HG02642 (cell line): ENCODE measurements around the gene DHX57.
"Not testable (repeated sequence)": the region's sequence is repeated elsewhere in the genome, so short reads cannot be mapped to it uniquely, and the experiment has no call there.

Experiments used
- ATAC-seq: cut with Tn5 transposase; IDR thresholded peaks from one replicate; pipeline ENCODE4 v1.9.1; 2021; ENCODE audit warnings: mild to moderate bottlenecking; ENCODE audit not compliant: unreplicated experiment, poor library complexity

Gene DHX57

GRCh38 chr2:38866773-38867443 is 8.8 kb downstream of the DHX57 start:
- ATAC-seq = no peak

DNA sequence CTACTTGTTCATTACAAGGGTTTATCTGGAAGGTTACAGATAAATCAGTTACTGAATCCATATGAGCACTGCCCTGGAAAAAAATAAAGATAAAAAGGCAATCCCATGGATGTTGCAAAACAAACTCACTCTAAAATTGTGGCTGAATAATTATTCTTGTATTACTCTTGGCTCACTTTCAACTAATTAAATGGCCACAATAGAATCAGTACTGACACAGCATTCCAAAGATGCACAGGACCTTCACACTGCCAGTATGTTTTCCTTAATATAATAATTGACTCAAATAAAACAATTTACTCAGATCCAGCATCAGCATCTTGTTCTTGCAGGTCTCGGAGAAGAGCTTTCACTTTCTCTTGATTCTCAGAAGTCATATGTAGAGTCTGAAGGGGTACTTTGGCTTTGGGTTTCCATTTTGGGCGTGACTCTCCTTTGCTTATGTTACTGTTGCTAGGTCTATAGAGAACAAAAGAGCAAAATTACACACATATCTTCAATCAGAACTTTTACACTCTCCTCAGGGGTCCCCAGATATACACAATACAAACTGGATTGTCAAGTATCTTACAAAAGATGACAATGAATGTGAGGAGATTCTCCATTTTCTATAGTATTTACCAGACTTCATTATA is 12.6 kb downstream of the DHX57 start:
- no peak for ATAC-seq

DNA sequence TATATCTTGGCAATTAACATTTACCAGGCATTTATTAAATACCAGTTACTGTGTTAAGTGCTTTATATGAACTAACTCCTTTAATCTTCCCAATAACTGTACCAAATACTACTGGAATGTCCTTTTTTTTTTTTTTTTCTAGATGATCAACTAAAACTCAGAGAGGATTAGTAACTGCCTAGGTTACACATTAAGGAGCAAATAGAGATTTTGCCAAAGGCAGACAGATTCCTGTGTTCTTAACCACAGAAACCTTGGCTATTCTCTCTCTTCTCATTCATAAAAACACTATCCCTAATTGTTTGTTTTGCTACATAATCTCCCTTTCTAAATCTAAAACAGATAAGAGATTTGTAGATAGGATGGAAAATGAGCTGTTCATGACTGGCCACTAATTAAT is 13.3 kb downstream of the DHX57 start:
- no peak for ATAC-seq

DNA sequence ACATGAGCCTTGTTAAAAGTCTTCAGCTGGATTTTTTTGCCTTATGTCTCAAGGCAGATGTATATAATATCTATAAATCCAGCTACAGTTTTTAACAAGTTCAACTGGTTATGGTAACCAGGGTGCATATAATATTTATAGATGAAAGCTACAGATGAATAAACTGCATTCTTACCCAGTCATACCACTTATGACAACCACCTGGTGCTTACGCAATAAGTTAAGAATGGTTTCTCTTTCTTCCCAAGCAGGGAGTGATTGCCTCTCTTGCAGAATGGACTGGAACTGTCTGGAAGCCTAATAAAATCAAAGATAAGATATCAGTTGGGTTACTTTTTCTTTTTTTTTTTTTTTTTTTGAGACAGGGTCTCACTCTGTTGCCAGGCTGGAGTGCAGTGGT is 19.6 kb downstream of the DHX57 start:
- ATAC-seq = no peak

GRCh38 chr2:38850045-38850444 is 25.7 kb downstream of the DHX57 start:
- peak; percentile 87 for ATAC-seq

DNA sequence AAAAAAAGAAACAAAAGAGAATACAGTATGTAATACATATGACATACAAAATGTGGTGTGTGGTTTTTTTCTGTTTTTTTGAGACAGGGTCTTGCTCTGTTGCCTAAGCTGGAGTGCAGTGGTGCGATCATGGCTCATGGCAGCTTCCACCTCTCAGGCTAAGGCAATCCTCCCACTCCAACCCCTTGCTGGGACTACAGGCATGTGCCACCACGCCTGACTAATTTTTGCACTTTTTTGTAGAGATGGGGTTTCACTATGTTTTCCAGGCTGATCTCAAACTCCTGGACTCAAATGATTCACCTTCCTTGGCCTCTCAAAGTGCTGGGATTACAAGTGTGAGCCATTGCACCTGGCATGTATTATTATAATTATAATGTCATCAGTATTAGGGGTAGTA is 38.9 kb downstream of the DHX57 start:
- ATAC-seq = peak; percentile 25

DNA sequence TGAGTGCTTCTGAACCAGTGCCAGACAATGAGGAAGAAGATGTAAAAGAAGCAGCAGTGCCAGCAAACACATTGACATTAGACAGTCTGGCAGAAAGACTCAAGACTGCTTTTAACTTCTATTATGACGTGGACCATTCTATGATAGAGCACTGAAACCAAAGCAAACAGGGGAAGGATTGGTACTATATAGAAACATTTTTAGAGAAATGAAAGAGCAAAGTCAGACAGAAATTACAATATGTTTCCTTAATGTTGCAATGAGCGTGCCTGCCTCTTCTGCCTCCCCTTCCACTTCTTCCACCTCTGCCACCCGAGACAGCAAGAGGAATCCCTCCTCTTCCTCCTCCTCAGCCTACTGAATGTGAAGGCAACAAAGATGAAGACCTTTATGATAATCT is 39.7 kb downstream of the DHX57 start:
- ATAC-seq = peak; percentile 91

DNA sequence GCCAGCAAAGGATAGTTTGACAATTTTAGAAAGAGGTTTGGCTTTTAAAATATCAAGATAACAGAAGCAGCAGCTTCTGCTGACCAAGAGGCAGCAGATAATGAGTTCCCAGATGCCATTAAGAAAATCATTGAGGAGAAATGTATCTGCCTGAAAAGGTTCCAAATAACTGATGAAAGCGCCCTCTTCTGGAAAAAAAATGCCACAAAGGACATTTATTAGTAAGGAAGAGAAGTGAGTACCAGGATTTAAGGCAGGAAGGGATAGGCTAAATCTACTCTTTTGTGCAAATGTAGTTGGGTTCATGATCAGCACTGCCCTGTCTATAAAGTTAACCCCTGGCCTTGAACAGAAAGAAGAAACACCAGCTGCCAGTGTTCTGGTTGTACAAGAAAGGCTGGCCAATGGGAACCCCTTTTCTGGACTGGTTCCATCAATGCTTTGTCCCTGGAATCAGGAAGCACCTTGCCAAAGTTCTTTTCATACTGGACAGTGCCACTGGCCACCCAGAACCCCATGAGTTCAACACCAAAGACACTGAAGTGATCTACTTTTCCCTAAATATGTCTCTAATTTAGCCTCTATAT is 40.6 kb downstream of the DHX57 start:
- ATAC-seq = no peak

DNA sequence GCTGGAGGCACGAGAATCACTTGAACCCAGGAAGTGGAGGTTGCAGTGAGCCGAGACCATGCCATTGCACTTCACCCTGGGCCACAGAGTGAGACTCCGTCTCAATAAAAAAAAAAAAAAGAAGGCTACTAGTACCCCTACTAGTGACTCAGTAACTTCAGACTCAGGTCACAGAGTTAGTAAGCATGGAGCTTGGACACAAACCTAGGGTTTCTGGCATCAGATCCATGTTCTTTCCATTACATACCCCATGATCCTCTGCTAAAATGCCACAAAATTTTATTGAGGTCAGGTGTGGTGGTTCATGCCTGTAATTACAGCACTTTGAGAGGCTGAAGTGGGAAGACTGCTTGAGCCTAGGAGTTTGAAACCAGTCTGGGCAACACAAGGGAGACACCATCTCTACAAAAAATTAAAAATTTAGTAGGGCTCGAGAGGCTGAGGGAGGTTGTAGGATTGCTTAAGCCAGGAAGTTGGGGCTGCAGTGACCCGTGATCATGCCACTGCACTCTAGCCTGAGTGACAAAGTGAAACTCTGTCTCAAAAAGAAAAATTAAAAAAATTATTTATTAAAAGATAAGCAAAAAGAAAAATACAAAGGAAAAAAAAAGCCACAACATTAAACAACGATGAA is 45.1 kb downstream of the DHX57 start:
- ATAC-seq = no peak

DNA sequence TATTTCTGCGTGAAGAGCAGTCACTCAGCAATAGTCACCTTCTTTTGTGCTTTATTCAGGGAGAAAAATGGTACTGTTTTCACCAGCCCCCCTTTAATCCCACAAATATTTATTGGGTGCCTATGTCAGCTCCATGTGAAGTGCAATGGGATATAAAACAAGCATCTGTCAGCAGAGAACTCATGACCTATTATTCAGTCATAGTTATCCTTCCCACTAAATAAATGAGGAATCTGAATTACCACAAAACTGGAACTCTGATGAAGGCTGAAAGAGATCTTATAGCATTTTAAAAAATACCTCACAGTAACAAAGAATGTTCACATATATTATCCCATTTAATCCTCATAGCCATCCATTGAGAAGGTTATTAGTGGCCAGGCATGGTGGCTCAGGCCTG is 45.8 kb downstream of the DHX57 start:
- no peak for ATAC-seq

DNA sequence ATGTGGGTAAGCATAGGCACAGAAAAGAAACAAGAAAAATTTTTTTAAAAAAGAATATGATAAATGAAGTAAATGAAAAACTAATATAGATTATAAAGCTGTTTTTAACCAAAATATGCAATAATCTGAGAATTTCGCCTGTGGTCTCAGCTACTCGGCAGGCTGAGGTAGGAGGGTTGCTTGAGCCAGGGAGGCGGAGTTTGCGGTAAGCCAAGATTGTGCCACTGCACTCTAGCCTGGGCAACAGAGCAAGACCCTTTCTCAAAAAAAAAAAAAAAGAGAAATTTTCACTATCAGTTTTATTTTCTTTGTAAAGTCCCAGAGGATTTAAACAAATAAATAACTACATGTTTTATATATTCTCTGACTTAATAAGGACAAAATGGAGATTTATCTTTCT is 47.3 kb downstream of the DHX57 start:
- ATAC-seq = no peak

- ATAC-seq = not testable (repeated sequence)
These were observed 48.1 kb downstream of the DHX57 start for GRCh38 chr2:38827539-38828145.

DNA sequence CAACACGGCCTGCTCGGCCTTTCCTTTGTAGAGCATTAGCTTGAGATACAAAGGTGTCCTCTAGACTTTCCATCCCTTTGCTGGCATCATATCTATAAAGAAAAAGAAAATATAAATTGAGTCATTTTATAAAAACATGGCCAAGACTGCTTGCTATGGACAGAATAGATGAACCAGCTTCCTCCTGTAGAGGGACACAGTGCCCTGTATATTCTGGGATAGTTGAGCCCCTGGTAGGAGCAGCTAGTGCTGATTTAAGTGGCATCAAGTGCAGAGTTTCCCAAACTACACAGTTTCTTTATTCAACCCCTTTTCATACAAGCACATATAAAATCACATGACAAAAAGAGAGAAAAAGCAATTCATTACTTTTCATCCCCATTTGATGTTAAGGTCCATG is 49.8 kb downstream of the DHX57 start:
- no peak for ATAC-seq

DNA sequence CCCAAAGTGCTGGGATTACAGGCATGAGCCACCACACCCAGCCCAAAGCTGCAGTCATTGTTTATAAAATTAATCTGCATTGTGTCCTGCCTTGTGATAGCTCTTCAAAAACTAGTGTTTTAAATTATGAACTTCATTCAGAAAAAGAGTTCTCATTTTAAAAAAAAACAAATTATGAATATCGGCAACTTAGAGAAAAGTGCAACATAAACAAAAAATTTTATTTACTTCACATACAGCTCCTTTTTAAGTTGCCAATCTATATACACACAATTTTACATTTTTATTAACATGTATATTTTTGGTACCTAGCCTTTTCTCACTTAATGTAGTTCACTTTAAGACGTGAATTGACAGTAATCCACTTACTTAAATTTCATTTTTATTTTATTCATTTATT is 50.8 kb downstream of the DHX57 start:
- no peak for ATAC-seq

DNA sequence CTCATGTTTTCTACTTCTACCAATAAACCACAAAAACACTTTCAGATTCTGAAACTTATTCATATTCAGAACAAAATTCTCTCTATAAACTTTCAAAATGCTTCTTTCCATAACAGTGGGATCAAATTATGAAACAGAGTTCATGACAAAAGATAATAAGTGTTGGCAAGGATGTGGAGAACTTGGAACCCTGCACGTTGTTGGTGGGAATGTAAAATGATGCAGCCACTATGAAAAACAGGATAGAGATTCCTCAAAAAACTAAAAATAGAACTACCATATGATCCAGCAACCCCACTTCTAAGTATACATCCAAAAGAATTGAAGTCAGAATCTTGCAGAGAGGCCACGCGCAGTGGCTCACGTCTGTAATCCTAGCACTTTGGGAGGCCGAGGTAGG is 52.3 kb downstream of the DHX57 start:
- ATAC-seq = no peak

DNA sequence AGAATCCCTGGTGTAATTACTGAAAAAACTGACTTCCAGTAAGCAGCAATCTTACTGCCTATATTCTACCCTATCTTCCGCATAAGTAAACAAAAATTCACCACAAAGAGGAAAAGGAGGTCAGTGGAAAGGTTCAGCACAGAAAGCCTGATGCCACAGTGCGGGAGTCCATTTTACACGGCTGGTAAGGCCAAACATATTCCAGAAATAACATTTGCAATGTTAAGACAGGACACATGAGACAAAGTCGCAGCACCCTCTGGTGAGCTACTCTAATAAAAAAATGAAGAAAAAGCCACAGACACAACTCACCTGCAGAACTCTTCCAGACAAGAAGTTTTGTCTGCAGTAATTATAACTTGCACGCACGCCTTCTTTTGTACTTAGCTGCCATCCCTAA is 57.2 kb downstream of the DHX57 start:
- ATAC-seq = no peak

- no peak for ATAC-seq
These were observed 59.8 kb downstream of the DHX57 start for GRCh38 chr2:38815936-38816335.

DNA sequence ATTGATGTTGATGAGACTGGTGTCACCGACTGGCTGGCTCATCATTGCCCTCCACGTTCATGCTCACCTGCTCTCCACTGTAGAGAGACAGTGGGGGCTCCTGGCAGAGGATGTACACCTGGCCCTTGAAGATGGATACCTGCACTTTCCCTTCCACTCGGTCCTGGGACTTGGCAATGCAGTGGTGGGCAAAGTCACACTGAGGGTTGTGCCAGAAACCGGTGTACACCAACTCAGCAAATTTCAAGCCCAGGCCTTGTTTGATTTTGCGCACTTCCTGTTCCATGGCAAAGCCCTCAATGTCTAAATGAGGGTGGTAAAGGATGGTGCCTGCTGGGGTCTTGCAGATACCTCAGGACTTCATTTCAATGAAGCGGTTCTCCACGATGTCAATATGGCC is 65.2 kb downstream of the DHX57 start:
- ATAC-seq = no peak

GRCh38 chr2:38808677-38809076 is 67.1 kb downstream of the DHX57 start:
- ATAC-seq = no peak

GRCh38 chr2:38806733-38807059 is 69.0 kb downstream of the DHX57 start:
- ATAC-seq = no peak

DNA sequence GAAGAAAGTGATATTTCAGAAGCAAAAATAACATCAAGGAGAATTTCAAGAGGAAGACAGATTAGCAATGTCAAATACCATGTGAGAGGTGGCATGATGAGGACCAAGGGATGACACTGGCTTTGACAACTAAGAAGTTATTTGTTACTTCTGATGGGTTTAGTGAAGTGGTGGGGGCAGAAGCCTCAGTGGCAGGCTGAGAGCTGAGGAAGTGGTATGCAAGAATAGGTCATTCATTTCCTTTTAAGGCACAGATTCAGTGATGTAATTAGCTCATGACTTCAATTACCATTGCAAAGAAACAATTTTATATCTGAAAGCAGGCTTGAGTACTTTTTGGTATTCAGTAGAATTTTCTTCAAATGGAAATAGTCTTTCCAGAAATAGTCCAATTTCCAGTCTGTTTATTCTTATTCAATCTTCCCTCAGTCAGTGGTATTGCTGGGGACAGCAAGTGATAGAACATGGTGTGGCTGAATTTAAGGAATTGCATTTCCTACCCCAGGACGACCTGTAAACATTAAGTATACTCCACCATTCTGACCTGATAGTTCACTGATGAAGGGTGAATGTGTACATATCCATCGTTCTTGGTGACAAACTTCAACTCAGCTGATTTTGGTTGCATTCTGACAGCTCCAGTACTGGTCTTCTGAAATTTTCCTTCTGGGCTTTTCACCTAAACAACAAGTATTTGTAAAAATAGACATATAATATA is 69.6 kb downstream of the DHX57 start:
- no peak for ATAC-seq
